A549 (cell line): Measurements from ENCODE around the gene TMEM82. TPM values are rescaled to one million over a fixed set of nuclear protein-coding genes. Genes with fewer than 3 reads are reported as not detected.

Experiments used
- ATAC-seq, 2 experiments: fragments of 200-7000 bp in 1 of 2; fragments of >200 bp in 1 of 2; cut with Nextera tagmentation in 1 of 2; cut with Tn5 transposase in 1 of 2; 3 replicates each; pipeline versions ENCODE4 v1.8.0 to v1.9.1; 2018 to 2020; ENCODE audit warnings: mild to moderate bottlenecking in 1 of 2, moderate library complexity in 1 of 2
- CTCF ChIA-PET: fragments of 300-600 bp; sonication (Branson Sonifier 250); formaldehyde crosslinking; extraction: SDS; loops from one replicate; lab custom pipeline; 2021; ENCODE audit warnings: antibody characterized with exemption, inconsistent platforms; lab: Yijun Ruan, JAX
- POLR2A ChIA-PET: fragments of 350-600 bp; formaldehyde crosslinking; extraction: SDS; loops from one replicate; lab custom pipeline; 2021; ENCODE audit warnings: antibody characterized with exemption, inconsistent platforms; lab: Yijun Ruan, JAX
- DNase-seq, 2 experiments: peaks; one replicate each; pipeline versions ENCODE4 v3.0.0 to v3.0.0-alpha.2; 2011 to 2016; ENCODE audit warnings: low read depth in 1 of 2, low spot score in 1 of 2
- FAIRE-seq: peaks from 2 replicates; lab custom pipeline; 2011; peaks lifted over from hg19 to GRCh38; lab: Jason Lieb, UNC
- H3K27ac ChIP-seq, 2 experiments: fragments of >200 bp; sonication (Bioruptor Twin); formaldehyde crosslinking; 3 replicates each; pipeline ENCODE4 v1.5.1; 2016 to 2017
- H3K4me1 ChIP-seq: fragments of >200 bp; sonication (Bioruptor Twin); formaldehyde crosslinking; 3 replicates; pipeline ENCODE4 v1.6.1; 2016
- H3K4me2 ChIP-seq: fragments of >200 bp; sonication (Bioruptor Twin); formaldehyde crosslinking; 3 replicates; pipeline ENCODE4 v1.6.1; 2016
- H3K4me3 ChIP-seq: fragments of >200 bp; sonication (Bioruptor Twin); formaldehyde crosslinking; 3 replicates; pipeline ENCODE4 v1.5.1; 2016
- H3K9me3 ChIP-seq: fragments of >200 bp; sonication (Bioruptor Twin); formaldehyde crosslinking; 3 replicates; pipeline ENCODE4 v1.6.1; 2016
- ESRRA ChIP-seq: fragments of 150-350 bp; IDR thresholded peaks from 2 replicates; pipeline ENCODE4 v1.6.1; 2014; ENCODE audit warnings: mild to moderate bottlenecking, low read length, borderline replicate concordance
- FOSL2 ChIP-seq, 2 experiments: fragments of 450-650 bp in 1 of 2; fragments of >200 bp in 1 of 2; sonication (Bioruptor Twin) in 1 of 2; formaldehyde crosslinking; IDR thresholded peaks; 2 replicates each; pipeline versions ENCODE4 v1.5.0 to v1.6.1; 2016 to 2020; ENCODE audit warnings: mild to moderate bottlenecking in 1 of 2, moderate library complexity in 1 of 2
- HEYL ChIP-seq: fragments of 250-450 bp; sonication (Bioruptor Pico); IDR thresholded peaks from 2 replicates; pipeline ENCODE4 v1.8.0; 2021; ENCODE audit warnings: mild to moderate bottlenecking, moderate library complexity
- JUNB ChIP-seq: fragments of >200 bp; sonication (Bioruptor Twin); formaldehyde crosslinking; IDR thresholded peaks from 2 replicates; pipeline ENCODE4 v1.6.1; 2016
- KDM1A ChIP-seq: fragments of 200-600 bp; sonication (generic); IDR thresholded peaks from 2 replicates; pipeline ENCODE4 v1.6.1; 2016; ENCODE audit warnings: low read depth, mild to moderate bottlenecking
- NPAS2 ChIP-seq: fragments of 250-450 bp; sonication (Bioruptor Pico); IDR thresholded peaks from 2 replicates; pipeline ENCODE4 v1.8.0; 2022; ENCODE audit warnings: mild to moderate bottlenecking, moderate library complexity, borderline replicate concordance
- PHF8 ChIP-seq: fragments of 200-600 bp; sonication (generic); IDR thresholded peaks from 2 replicates; pipeline ENCODE4 v1.6.1; 2016; ENCODE audit warnings: low read depth, mild to moderate bottlenecking, antibody characterized with exemption, moderate library complexity, borderline replicate concordance
- RAD21 ChIP-seq, 2 experiments: fragments of >200 bp in 1 of 2; sonication (Bioruptor Twin) in 1 of 2; formaldehyde crosslinking in 1 of 2; IDR thresholded peaks in 1 of 2; conservative IDR thresholded peaks in 1 of 2; 2 replicates in 1 of 2; 3 replicates in 1 of 2; pipeline ENCODE4 v1.6.1; 2012 to 2018; ENCODE audit warnings: inconsistent platforms in 1 of 2
- RCOR1 ChIP-seq: fragments of 150-350 bp; IDR thresholded peaks from 2 replicates; pipeline ENCODE4 v1.6.1; 2014; ENCODE audit warnings: antibody characterized with exemption, low read length, low read depth
- SMC3 ChIP-seq: fragments of >200 bp; sonication (Bioruptor Twin); formaldehyde crosslinking; IDR thresholded peaks from 3 replicates; pipeline ENCODE4 v1.6.1; 2018; ENCODE audit warnings: inconsistent platforms
- SREBF2 ChIP-seq: fragments of 450-650 bp; IDR thresholded peaks from 2 replicates; pipeline ENCODE4 v1.6.1; 2014; ENCODE audit warnings: mild to moderate bottlenecking, moderate library complexity
- TP53 ChIP-seq: fragments of 250-450 bp; sonication (Bioruptor Pico); IDR thresholded peaks from 2 replicates; pipeline ENCODE4 v1.5.0; 2021; ENCODE audit warnings: mild to moderate bottlenecking, moderate library complexity
- ZC3H11A ChIP-seq: fragments of 450-650 bp; IDR thresholded peaks from 2 replicates; pipeline ENCODE4 v1.6.1; 2014; ENCODE audit warnings: antibody characterized with exemption, mild to moderate bottlenecking
- WGBS: methylation state at CpG from one replicate; pipeline ENCODE4 v1.1.6; 2017; ENCODE audit errors: missing lambda C conversion rate; 5-methylcytosine and 5-hydroxymethylcytosine counted together
- polyA plus RNA-seq, 4 experiments: library from polyadenylated mRNA; depleted of rRNA in 3 of 4; stranded (reverse); fragments of >200 nt; fragmentation: RNase III in 1 of 4; extraction: RNeasy Plus Mini Kit Qiagen cat#74134 plus additional on column Dnase treatment in 1 of 4; gene quantifications; 2 replicates in 3 of 4; 3 replicates in 1 of 4; pipeline ENCODE4 v1.2.3, GENCODE V29; 2011 to 2017
- TF ChIP-seq, protein P1 (sequence below): IDR thresholded peaks from 2 replicates; pipeline ENCODE4 v1.6.1; 2012
- TF ChIP-seq, protein P2 (sequence below): fragments of 200-600 bp; sonication (generic); IDR thresholded peaks from 2 replicates; pipeline ENCODE4 v1.6.1; 2016; ENCODE audit warnings: antibody characterized with exemption, mild to moderate bottlenecking, moderate library complexity
- TF ChIP-seq, protein P3 (sequence below): IDR thresholded peaks from 2 replicates; pipeline ENCODE4 v1.6.1; 2012; ENCODE audit warnings: low read depth, borderline replicate concordance
- TF ChIP-seq, protein P4 (sequence below): fragments of 150-350 bp; IDR thresholded peaks from 2 replicates; pipeline ENCODE4 v1.6.1; 2014; ENCODE audit warnings: low read depth, mild to moderate bottlenecking, low read length
- TF ChIP-seq, protein P5 (sequence below): fragments of >200 bp; sonication (Bioruptor Twin); formaldehyde crosslinking; IDR thresholded peaks from 3 replicates; pipeline ENCODE4 v1.6.1; 2016
- TF ChIP-seq, protein P6 (sequence below): fragments of 450-650 bp; IDR thresholded peaks from 2 replicates; pipeline ENCODE4 v1.6.1; 2014; ENCODE audit warnings: antibody characterized with exemption

Gene TMEM82
- polyA plus RNA-seq, 2 of the 4 experiments (the other 2 are of a cell fraction): not detected

DNA sequence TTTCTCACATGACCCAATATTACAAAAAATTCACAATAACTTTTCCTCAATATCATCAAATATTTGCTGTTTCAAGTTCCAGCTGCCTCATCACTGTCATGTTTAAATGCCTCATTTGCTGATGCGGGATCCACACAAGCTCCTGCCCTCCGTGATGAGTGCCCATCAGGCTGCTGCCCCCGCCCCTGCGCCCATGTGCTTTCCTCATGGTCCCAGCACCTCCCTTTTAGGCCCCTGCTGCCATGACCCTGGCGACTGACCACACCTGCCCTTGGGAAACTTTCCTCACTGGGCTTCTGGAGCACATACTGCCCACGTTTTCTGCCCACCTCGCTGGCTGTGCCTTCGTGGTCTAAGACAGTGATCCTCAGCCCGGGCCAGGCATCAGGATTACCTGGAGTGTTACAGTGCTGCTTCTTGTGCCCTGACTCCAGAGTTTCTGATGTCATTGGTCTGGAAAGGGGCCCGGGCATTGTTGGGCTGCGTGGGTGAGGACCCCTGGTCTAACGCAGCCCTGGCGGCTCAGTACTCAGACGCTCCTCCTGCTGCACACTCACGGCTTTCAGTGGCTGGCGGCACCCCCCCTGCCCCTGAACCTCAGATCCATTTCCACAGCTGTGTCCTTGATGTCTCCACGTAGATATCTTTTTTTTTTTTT lies 37.6 kb upstream of the TMEM82 start:
- DNase-seq (no peak), ATAC-seq (no peak), FAIRE-seq (no peak)
- H3K4me1 ChIP-seq: 0 out of 3 replicates have a peak, but pooled peaks cover 4% of the 10 kb centered on the region
- TF ChIP-seq, protein P1, sequence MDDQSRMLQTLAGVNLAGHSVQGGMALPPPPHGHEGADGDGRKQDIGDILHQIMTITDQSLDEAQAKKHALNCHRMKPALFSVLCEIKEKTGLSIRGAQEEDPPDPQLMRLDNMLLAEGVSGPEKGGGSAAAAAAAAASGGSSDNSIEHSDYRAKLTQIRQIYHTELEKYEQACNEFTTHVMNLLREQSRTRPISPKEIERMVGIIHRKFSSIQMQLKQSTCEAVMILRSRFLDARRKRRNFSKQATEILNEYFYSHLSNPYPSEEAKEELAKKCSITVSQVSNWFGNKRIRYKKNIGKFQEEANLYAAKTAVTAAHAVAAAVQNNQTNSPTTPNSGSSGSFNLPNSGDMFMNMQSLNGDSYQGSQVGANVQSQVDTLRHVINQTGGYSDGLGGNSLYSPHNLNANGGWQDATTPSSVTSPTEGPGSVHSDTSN: no peak
- no peak for TF ChIP-seq ESRRA
- TF ChIP-seq, protein P2, sequence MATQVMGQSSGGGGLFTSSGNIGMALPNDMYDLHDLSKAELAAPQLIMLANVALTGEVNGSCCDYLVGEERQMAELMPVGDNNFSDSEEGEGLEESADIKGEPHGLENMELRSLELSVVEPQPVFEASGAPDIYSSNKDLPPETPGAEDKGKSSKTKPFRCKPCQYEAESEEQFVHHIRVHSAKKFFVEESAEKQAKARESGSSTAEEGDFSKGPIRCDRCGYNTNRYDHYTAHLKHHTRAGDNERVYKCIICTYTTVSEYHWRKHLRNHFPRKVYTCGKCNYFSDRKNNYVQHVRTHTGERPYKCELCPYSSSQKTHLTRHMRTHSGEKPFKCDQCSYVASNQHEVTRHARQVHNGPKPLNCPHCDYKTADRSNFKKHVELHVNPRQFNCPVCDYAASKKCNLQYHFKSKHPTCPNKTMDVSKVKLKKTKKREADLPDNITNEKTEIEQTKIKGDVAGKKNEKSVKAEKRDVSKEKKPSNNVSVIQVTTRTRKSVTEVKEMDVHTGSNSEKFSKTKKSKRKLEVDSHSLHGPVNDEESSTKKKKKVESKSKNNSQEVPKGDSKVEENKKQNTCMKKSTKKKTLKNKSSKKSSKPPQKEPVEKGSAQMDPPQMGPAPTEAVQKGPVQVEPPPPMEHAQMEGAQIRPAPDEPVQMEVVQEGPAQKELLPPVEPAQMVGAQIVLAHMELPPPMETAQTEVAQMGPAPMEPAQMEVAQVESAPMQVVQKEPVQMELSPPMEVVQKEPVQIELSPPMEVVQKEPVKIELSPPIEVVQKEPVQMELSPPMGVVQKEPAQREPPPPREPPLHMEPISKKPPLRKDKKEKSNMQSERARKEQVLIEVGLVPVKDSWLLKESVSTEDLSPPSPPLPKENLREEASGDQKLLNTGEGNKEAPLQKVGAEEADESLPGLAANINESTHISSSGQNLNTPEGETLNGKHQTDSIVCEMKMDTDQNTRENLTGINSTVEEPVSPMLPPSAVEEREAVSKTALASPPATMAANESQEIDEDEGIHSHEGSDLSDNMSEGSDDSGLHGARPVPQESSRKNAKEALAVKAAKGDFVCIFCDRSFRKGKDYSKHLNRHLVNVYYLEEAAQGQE: no peak
- no peak for TF ChIP-seq PHF8
- TF ChIP-seq, protein P3, sequence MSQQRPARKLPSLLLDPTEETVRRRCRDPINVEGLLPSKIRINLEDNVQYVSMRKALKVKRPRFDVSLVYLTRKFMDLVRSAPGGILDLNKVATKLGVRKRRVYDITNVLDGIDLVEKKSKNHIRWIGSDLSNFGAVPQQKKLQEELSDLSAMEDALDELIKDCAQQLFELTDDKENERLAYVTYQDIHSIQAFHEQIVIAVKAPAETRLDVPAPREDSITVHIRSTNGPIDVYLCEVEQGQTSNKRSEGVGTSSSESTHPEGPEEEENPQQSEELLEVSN: no peak
- TF ChIP-seq, protein P4, sequence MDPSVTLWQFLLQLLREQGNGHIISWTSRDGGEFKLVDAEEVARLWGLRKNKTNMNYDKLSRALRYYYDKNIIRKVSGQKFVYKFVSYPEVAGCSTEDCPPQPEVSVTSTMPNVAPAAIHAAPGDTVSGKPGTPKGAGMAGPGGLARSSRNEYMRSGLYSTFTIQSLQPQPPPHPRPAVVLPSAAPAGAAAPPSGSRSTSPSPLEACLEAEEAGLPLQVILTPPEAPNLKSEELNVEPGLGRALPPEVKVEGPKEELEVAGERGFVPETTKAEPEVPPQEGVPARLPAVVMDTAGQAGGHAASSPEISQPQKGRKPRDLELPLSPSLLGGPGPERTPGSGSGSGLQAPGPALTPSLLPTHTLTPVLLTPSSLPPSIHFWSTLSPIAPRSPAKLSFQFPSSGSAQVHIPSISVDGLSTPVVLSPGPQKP: no peak
- TF ChIP-seq TP53 (CRISPR knock-in tag): no peak
- TF ChIP-seq, protein P5, sequence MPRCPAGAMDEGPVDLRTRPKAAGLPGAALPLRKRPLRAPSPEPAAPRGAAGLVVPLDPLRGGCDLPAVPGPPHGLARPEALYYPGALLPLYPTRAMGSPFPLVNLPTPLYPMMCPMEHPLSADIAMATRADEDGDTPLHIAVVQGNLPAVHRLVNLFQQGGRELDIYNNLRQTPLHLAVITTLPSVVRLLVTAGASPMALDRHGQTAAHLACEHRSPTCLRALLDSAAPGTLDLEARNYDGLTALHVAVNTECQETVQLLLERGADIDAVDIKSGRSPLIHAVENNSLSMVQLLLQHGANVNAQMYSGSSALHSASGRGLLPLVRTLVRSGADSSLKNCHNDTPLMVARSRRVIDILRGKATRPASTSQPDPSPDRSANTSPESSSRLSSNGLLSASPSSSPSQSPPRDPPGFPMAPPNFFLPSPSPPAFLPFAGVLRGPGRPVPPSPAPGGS: no peak
- no peak for TF ChIP-seq RCOR1
- no peak for TF ChIP-seq FOSL2 (IDR thresholded peaks at IDR 0.05)
- no peak for TF ChIP-seq FOSL2 (CRISPR knock-in tag; IDR thresholded peaks at IDR 0.05)
- TF ChIP-seq RAD21 (conservative IDR thresholded peaks at IDR 0.05 in 1 of 2, IDR thresholded peaks at IDR 0.05 in 1 of 2): no peak
- TF ChIP-seq NPAS2 (CRISPR knock-in tag): no peak
- TF ChIP-seq SMC3: no peak
- TF ChIP-seq, protein P6, sequence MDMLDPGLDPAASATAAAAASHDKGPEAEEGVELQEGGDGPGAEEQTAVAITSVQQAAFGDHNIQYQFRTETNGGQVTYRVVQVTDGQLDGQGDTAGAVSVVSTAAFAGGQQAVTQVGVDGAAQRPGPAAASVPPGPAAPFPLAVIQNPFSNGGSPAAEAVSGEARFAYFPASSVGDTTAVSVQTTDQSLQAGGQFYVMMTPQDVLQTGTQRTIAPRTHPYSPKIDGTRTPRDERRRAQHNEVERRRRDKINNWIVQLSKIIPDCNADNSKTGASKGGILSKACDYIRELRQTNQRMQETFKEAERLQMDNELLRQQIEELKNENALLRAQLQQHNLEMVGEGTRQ: no peak
- no peak for TF ChIP-seq KDM1A
- no peak for TF ChIP-seq HEYL (CRISPR knock-in tag)
- TF ChIP-seq JUNB: no peak
- TF ChIP-seq ZC3H11A: no peak
- TF ChIP-seq SREBF2: no peak
- H3K4me3 ChIP-seq: no peak overlapping the region
- no peaks in the 10 kb centered on the region for H3K9me3 ChIP-seq
- 94% methylated on average over 17 of the region's 17 CpGs for WGBS
- no peak overlapping the region for H3K4me2 ChIP-seq
- no peak overlapping the region for H3K27ac ChIP-seq
- ChIA-PET POLR2A (no interaction called here), CTCF (interaction anchor here (1.4 kb wide), 1 partner anchor 37 kb away, joined by 3 read pairs; no protein-coding TSS in a partner anchor)
